ENCODE data around the gene BMP5.

The BMP5 gene

DNA sequence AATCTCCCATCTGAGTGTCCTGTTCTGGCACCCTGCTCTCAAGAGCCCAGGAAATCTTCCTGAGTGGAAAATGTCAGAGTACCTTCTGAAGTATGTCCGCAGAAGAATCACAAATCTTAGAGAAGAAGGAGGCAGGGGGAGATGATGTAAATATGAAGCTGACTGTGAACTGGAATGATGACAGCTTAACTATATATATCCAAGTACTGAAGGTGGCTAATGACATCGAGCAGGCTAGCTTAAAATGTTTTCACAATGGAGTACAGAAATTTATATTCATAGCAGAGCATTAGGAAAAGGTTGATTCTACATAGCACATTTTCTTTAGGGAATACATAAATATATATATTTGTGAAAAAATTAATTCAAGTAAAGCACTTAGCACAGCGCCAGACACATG lies 64.3 kb downstream of the BMP5 start:
- DNase-seq (ENCODE audit: low read depth), result no peak

DNA sequence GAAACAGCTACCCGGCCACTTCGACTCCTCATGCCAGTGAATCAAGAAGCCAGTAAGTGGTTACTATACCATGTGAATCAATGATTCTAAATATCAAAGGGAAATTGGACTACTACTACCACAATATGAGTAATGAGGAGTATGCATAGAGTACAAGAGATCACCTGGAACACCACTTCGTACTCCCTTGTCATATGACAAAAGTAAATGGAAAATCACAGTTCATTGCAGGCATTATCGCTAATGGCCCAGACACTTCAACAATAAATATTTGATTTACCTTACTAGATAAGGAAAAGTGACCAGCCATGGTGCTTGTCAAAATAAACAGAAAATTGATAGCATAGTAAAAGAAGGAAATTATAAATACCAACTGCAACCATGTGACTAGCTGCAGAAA lies 73.1 kb downstream of the BMP5 start:
- DNase-seq (ENCODE audit: low read depth), result no peak

DNA sequence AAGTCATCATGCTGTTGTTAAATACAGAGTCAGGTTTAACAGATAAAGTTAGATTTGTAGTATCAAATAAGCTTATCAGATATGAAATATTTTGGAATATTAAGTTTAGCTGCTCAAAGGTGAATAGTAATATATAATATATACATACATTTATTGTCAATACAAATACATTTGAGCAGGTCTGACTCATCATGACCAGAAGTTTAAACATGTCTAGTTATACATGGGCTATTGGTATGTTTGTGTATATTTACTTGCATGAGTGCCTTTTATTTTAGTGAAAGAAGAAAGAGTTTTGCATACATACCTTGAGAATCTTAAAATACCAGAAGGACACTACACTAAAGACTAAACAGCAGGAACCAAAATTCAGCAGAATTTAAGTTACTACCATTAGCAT lies 76.8 kb downstream of the BMP5 start:
- DNase-seq (ENCODE audit: low read depth), result no peak

DNA sequence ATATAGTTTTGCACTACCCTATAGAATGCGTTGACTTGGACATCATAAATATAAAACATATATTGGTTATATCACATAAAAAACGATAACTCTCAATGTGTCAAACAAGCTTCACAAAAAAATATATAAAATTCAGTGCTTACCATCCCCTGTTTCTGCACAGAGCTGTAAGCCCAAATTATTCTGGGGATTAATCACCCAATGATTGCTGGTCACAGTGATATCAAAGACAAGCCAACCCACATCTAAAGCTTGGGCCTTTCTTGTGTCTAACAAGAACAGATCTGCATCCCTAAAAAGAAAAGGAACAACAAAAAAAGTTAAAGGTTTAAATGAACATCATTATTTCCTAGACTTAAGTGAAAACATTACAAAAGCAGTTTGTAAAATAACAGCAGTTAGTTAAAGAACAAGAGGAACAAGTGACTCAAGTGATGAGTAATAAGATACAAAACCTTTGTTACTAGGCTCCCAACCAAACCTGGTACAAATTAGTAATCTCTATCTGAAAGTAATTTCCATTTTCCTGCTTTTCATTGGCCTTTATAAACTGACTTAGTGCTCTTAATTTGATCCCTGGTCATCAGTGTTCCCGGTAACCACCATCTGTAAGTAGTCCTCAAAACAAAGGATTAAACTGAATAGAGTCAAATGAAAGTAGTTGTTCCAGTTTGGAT lies 81.1 kb downstream of the BMP5 start:
- DNase-seq (ENCODE audit: low read depth), result no peak

DNA sequence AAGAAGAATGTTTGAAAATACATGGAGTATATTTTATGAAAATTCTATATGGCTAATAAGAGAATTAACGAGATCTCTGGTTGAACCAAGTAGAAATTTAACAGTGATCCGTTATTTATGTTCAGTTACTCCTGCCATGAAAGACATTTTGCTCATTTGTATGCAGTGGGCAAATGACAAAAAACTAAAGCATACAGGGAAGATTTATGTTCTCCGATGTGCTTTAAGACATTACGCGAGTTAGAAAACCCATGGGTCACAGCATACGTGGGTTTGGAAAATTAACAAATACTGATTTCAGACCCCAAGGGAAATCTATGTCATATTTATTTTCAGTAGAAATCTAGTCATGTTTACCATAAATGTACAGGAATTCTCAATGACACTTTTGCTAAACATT lies 90.1 kb downstream of the BMP5 start:
- DNase-seq (ENCODE audit: low read depth), result no peak

DNA sequence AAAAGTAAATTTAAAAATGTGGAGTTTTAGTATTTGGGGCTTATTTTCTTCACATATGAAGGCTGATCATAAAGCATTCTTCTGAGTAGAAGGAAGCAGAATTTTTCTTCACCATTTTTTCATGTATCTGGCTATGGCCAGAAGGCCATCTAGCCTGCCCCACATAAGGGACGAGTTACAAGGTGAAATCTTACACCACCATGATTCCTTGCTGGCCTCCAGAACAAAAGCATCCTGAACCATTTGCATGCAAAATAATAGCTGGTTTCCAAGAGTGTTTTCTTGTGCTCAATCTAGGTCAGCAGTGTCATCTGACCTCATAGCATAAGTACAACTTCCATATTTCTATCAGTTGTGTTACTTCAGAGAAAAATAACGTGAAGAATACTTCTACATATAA lies 93.1 kb downstream of the BMP5 start:
- DNase-seq (ENCODE audit: low read depth), result no peak

DNA sequence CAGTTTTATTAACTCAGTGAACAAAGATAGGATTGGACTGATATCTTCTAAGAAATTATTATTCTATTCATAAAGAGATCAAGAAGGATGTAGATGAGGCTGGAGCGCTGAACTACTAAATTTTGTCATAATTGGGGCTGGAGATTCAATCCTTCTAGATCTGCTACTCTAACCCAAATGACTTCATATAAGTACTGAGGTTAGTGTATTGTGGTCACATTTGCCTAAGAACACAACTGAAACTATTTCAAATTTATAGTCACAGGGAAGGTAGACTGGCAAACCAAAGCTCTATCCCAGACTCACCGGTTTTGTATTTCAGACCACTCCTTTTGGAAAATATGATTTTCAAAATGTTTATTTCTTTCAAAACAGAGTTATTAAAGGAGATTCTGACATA lies 96.7 kb downstream of the BMP5 start:
- no peak for DNase-seq (ENCODE audit: low read depth)

DNA sequence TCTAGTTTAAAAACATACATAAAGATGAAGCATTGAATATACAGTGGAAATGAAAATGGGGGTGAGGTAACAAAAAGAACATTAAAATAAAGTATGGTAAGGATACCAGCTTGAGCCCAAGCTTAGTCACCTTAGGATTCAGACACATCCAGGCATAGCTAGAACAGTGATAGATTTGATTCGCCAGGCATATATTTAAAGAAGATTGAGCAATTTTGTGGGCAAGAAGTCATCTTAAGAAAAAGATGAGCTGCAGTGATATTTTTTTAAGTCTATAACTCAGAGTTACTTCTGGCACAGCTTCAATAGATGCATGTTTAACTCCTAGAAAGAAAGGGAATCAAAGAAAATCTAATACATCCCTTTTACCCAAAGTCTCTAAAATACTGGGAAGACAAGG lies 97.9 kb downstream of the BMP5 start:
- no peak for DNase-seq (ENCODE audit: low read depth)

DNA sequence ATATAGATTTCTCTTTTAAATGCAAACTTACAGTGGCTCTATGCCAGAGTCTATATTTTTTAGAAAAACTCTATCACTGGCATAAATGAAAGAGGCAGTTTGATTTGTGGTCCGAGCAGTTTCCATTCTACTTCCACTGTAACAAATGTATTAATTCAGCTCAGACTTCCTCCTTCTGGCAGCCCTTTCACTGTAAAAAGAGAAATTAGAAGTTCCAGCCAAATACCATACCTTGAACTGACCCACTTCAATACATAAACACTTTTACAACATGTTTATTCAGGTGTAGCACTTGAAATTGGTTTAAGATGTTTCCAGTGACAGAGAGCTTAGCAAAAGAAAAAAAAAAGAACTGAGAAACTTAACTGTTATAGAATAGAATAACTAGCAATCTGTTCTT lies 99.3 kb downstream of the BMP5 start:
- no peak for DNase-seq (ENCODE audit: low read depth)

DNA sequence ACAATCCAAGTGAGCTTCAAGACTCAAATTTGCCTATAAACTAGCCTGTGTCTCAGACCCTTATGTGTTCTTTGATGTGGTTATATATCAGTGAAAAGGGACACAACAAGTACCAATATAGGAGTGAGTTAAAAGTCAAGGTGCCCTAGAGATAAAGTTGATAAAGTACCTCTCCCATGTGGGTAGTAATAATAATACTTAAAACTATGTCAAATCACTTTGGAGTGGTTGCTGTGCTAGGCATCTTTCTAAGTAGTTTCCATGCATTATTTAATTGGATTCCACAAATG lies 100.4 kb downstream of the BMP5 start:
- DNase-seq (ENCODE audit: low read depth), result no peak

DNA sequence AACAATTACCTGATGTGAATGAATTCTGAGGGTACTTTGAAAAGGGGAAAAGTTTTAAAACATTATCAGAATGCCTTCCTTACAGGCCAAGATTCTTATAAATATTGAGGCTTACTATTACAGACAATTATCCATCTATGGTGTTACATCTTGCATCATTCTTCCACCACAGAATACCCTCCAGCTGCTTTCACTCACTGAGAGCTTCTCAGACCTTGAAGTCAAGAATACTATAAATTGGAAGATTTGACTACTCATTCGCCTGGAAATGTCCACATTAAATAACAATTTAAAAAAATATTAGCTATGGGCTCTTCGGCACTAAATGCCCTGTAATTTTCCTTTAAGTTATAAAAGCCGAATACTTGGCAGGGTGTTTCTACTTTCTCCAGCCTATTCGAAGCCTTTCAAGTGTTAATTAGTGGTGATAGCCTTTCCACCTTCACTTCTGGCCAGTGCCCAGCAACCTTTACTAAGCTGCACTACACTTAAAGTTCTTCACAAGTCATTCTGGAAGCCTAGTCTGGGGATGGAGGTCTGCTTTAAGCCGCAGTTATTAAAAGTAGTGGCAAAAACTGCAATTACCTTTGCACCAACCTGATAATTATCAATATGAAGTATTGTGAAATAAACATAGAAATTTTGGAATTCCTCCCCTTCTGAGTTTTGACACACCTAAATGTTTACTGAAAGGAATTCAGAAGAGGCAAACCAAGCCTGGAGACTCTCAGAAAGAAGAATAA lies 100.9 kb downstream of the BMP5 start:
- no peak for DNase-seq (ENCODE audit: low read depth)

DNA sequence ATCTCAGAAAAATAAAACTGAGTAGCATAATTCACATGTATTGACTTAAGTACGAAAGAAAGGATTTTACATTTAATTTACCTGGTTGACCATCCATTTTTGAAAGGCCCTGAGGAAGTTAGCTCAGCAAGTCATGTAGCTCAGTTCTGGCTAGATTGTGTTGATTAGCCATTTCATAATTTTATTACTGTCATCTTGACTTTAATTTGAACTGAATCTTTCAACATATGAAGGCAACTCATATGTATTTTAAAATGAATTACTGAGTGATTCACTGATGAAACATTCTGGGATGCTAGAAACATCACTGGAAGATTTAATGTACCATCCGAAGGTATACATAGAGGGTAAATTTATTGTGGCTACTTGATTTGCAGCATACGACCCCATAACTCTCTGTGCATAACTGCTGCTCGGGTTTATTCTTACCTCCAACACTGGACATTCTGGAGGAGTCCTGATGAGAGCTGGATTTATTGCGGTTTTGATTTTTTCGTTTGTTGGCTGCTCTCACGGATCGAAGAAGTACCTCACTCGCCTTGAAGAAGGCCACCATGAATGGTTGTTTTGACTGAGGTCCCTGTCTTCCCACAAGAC lies 101.7 kb downstream of the BMP5 start:
- no peak for DNase-seq (ENCODE audit: low read depth)

DNA sequence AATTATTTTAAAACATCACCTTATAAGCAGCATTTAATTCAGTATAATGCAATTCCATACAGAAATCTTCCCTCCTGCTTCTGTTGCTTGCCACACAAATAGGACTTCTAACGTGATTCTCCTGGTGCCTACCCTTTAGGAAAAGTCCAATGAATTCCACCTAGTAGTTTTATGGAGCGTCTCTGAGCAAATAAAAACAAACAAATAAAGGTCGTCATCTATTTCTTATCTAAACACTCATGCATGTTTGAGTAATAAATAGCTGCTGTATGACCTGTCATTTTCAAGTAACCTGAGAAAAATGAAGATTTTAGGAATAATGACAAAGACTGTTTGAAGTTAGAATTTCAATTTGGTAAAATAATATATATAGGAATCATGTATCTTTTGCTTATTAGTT lies 102.7 kb downstream of the BMP5 start:
- no peak for DNase-seq (ENCODE audit: low read depth)

DNA sequence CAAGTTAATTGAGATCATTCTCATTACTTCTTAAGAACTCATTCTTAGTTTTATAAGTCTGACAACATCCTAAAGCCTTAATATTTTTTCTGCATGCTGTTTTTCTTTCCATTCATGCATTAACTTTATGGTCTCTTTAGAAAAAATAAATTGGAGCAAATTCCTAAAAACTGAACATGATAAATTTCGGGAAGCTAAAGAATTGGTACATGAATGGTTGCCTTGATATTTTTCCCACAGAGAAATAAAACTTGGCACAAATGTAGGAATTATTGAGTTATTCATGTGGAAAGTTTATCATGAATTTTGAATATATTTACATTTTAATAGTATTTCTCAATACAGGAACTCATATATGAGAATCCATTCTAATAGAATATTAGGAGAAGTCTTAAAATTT lies 115.9 kb downstream of the BMP5 start:
- no peak for DNase-seq (ENCODE audit: low read depth)

DNA sequence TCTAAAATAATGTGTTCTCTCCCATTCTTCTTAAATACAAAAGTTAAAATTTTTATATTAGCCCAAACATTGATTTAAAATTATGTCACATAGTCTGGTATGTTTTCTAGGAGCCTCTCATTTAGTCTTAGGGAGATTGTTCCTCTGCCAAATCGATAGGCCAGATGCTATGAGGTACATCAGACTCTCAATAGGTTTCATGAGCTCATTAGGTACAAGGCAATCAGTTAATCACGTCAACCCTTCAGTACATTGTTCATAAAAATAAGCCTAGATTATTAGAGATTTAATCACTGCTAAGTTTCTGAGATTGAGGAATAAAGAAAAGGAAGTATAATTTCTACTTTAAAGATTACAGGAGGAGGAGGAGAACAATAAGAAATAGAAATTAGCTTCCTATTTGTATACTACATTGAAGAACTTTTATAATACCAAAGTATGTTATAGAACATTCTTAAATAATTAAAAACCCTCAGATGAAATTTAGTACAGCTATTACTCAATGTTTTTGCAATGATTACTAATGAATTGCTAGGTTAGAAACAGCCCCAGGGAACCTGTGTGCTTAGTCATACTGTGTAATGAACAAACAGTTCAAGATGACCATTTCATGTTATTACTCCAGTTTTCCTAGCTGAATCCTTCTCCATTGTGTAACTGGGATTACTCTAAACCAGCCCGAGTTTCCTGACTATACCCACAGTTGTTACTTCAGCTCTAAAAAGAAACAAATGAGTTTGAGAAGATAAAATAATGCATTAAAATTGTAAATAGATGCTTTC lies 117.0 kb downstream of the BMP5 start:
- DNase-seq (ENCODE audit: low read depth), result no peak

DNA sequence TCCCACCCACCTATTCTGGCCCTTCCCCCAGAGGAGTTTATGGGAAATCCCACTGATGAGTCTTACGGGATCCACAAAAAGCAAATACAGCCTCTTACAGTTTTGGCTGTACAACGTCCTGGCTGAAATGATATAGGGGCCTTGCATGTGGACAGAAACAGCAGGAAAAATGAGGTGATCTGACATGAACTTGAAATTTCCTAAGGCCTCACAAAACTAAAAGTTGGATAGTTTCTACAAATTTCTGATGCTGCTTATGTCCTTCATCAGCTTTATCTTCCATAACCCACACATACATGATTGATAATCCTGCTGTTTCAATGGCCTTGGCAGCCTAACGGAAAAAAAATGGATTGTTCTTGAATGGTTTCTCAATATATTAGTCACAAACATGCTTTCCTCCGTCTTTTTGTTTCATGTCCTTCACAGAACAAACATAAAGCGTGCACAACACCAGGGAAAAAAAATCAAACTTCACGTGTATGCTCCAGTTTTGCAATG lies 118.8 kb downstream of the BMP5 start:
- DNase-seq (ENCODE audit: low read depth), result no peak

DNA sequence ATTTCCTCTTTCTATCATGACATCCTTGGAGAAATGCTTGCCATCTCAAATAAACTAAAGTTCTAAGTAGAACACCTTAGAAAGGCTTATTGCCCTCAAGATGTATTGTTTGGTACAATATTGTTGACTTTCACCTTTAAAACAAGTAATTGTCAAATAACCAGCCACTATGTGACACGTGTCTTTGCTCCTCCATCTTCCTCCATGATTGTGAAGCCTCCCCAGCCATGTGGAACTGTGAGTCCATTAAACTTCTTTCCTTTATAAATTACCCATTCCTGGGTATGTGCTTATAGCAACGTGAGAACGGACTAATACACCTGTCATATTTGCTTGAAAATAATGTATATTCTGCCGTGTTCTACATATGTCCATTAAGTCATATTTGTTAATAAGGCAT lies 126.5 kb downstream of the BMP5 start:
- DNase-seq (ENCODE audit: low read depth), result no peak

DNA sequence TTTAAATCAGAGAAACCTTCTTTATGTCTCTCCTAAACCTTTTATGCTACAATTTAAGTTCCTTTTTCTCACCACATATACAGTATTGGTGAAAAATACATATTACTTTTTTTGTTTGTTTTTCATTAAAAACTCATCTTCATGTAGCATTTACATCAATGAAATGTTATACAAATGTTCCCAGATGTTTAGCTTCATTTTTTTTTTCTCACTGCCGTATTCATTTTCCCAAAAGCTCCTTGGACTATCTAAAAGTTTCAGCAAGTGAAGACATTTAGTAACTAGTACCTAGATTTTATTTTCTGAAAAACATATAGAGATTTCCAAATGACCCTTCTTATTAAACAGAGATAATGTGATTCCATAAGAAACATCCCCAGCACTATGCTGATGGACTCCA lies 128.9 kb downstream of the BMP5 start:
- DNase-seq (ENCODE audit: low read depth), result no peak

DNA sequence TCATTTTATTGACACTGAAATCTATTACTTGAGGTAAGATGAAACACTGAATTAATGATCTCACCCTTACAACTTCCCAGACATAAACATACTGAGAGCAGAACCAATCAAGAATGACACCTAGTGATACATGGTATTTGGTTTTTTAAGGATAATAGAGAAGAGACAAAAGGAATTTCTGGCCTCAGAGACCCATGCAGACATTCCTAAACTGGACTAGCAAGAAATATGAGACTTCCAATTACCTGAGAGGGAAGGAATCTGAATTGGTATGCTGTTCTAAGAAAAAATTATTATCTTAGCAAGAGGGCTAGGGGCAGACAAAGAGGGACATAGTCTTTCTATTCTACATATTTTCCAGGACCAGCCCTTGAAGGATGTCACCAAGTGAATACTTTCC lies 141.1 kb downstream of the BMP5 start:
- DNase-seq (ENCODE audit: low read depth), result no peak

DNA sequence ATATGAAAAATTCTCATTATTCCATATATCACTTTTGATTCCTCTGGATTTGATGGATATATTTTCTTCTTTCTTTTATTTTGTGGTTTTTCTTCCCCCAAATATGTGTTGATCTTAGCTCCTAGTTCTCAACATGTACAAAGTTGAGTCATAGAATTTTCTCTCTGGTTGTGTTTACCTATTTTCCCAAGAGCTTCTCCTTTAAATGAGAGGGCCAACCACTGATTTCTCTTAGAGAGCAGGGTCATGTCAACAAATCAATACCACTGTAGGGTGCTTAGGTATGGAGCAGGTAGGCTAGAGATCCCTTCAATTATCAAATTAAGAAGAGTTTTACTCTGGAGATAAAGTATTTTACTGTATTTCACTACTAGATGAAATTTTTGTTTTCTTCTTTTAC lies 145.7 kb downstream of the BMP5 start:
- DNase-seq (ENCODE audit: low read depth), result no peak

DNA sequence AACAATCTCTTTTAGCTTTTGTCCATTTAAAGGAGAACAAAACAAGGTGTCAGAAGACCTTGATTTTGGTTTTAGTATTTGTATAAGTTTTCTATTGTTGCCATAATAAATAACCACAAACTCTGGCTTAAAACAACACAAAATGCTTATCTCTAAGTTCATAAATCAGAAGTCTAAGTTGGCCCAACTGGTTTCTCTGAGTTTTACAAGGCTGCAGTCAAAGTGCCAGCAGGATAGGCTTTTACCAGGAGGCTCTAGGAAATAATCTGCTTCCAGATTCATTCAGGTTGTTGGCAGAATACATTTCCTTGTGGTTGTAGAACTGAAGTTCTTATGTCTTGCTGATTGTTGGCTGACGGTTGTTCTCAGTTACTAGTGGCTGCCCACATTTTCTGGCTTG lies 149.2 kb downstream of the BMP5 start:
- no peak for DNase-seq (ENCODE audit: low read depth)

DNA sequence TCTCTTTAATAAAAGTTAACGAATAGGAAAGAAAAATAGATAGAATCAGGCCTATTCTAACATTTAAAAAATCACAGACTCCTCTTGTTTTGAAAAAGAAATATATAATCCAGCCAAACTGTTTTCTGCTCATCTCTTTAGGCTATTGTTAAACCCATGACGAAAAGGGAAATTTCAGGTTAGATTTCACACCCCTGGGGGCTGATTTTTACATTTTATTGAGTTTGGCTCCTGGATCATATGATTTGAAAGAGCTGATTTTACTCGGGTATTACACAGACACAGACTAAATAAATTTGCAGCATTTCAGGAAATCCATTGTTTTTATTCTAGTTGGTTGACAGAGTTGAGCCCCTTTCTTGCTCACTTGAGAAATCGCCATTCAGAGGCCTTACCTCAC lies 160.6 kb downstream of the BMP5 start:
- DNase-seq (ENCODE audit: low read depth), result no peak

DNA sequence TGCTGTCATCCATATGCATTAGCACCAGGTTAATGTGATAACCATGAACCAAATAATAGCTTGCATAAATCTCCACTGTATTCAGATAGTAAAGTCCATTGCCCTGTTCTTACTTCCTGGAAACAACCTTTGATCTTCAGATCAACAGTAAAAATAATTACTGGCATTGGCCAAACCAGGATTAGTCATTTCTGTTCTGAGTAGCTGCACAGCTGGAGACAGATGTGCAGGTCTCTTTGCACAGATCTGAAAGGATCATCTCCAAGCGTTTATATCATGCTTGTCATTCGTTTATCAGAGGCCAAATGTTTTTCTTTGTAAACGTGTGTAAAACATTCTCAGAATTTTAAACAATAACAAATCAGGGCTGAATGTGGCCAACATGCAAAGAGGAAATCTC lies 162.0 kb downstream of the BMP5 start:
- no peak for DNase-seq (ENCODE audit: low read depth)
